ENCODE measurements around the gene NRAS.

Gene NRAS

GRCh38 chr1:114723915-114724314, 7.3 kb upstream of the NRAS start:
- H3K4me3 ChIP-seq (ENCODE audit: low read length), result no peak overlapping the region
- DNase-seq (ENCODE audit: low read depth), result no peak
- TF ChIP-seq CTCF (IDR thresholded peaks at IDR 0.05; ENCODE audit: insufficient read depth, low read depth, low read length, missing control alignments), result no peak

GRCh38 chr1:114723457-114723856, 6.9 kb upstream of the NRAS start:
- no peak for TF ChIP-seq CTCF (IDR thresholded peaks at IDR 0.05; ENCODE audit: insufficient read depth, low read depth, low read length, missing control alignments)
- DNase-seq (ENCODE audit: low read depth), result no peak
- H3K4me3 ChIP-seq (ENCODE audit: low read length), result no peak overlapping the region

GRCh38 chr1:114720492-114720891, 3.9 kb upstream of the NRAS start:
- no peak for TF ChIP-seq CTCF (IDR thresholded peaks at IDR 0.05; ENCODE audit: insufficient read depth, low read depth, low read length, missing control alignments)
- no peak overlapping the region for H3K4me3 ChIP-seq (ENCODE audit: low read length)
- DNase-seq (ENCODE audit: low read depth), result no peak

GRCh38 chr1:114719424-114719787, 2.8 kb upstream of the NRAS start:
- DNase-seq (ENCODE audit: low read depth), result peak; percentile 81
- TF ChIP-seq CTCF (IDR thresholded peaks at IDR 0.05; ENCODE audit: insufficient read depth, low read depth, low read length, missing control alignments), result no peak

GRCh38 chr1:114718661-114719423, 2.3 kb upstream of the NRAS start:
- TF ChIP-seq CTCF (IDR thresholded peaks at IDR 0.05; ENCODE audit: insufficient read depth, low read depth, low read length, missing control alignments), result no peak
- H3K4me3 ChIP-seq (ENCODE audit: low read length), result no peak overlapping the region
- DNase-seq (ENCODE audit: low read depth), result peak; percentile 85

More at GRCh38 chr1:114719424-114719787, 2.8 kb upstream of the NRAS start:
- no peak overlapping the region for H3K4me3 ChIP-seq (ENCODE audit: low read length)

- TF ChIP-seq CTCF (IDR thresholded peaks at IDR 0.05; ENCODE audit: insufficient read depth, low read depth, low read length, missing control alignments), result no peak
- no peak for DNase-seq (ENCODE audit: low read depth)
- H3K4me3 ChIP-seq (ENCODE audit: low read length), result peak overlapping the region; percentile 95
Observed at GRCh38 chr1:114715952-114716303, 643 bp downstream of the NRAS start.

- no peak for DNase-seq (ENCODE audit: low read depth)
- no peak overlapping the region for H3K4me3 ChIP-seq (ENCODE audit: low read length)
- no peak for TF ChIP-seq CTCF (IDR thresholded peaks at IDR 0.05; ENCODE audit: insufficient read depth, low read depth, low read length, missing control alignments)
Observed at GRCh38 chr1:114712977-114713376, 3.6 kb downstream of the NRAS start.

Data from epithelial cell of esophagus (primary cell).